Stimulated activated CD4-positive, alpha-beta T cell treated with anti-CD3 and anti-CD28 coated beads, Interleukin-2, amount 100 ng/mL, for 48 hours (primary cell): Measurements from ENCODE around the gene TSC2.

ENCODE experiments used
- DNase-seq, 2 donors: peaks; one replicate each; pipeline ENCODE4 v3.0.0-alpha.2; 2020

The TSC2 gene

GRCh38 chr16:2047330-2048115, at the start of gene TSC2, which contains the start of gene NTHL1:
Gene TSC2, plus strand, starts transcription at chr16:2047985. Its CDS starts 631 bp downstream, at chr16:2048616.
Gene NTHL1, minus strand, starts transcription at chr16:2047834. Its CDS starts 11 bp downstream, at chr16:2047823.
- DNase-seq, result peak; percentile 91 to 92

- DNase-seq, result no peak
These were observed 49.4 kb upstream of the TSC2 start for GRCh38 chr16:1998360-1998835.

- DNase-seq, result no peak
These were observed 48.7 kb upstream of the TSC2 start for GRCh38 chr16:1998852-1999801.

DNA sequence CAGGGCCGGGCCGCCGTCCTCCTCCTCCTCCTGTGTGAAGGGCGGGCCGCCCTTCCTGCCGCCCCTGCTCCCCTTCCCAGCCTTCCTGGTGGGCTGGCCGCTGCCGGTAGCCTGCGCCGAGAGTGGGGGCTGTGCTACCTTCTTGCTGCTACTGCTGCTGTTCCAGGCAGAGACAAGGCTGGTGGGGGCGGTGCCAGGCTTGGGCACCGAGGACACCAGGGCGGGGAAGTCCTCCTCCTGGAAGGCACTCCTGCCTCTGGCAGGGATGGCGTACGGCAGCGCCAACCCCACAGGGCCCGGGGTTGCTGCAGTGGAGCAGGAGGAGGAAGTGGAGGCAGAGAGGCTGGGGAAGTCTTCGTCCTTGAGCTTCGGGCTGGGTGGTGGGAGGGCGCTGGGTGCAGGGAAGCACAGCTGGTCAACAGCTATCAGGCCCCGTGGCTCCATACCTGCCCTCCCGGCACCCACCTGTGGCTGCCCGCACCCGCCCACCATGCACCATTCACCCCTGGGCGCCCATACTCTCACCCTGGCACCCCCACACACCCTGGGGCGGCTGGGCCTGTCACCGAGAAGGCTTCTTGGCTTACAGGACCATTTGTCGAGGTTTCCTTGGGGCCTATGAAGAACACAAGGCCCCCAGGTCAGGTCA, 47.8 kb upstream of the TSC2 start:
- DNase-seq, result no peak

GRCh38 chr16:2001035-2001434, 46.8 kb upstream of the TSC2 start:
- DNase-seq, result no peak

GRCh38 chr16:2001456-2002355, 46.1 kb upstream of the TSC2 start:
- DNase-seq, result no peak

- no peak for DNase-seq
These were observed 45.2 kb upstream of the TSC2 start for GRCh38 chr16:2002406-2003230.

GRCh38 chr16:2003231-2003826, 44.5 kb upstream of the TSC2 start:
- no peak for DNase-seq

- DNase-seq, result peak; percentile 90 to 91
These were observed 43.8 kb upstream of the TSC2 start for GRCh38 chr16:2003827-2004641.

DNA sequence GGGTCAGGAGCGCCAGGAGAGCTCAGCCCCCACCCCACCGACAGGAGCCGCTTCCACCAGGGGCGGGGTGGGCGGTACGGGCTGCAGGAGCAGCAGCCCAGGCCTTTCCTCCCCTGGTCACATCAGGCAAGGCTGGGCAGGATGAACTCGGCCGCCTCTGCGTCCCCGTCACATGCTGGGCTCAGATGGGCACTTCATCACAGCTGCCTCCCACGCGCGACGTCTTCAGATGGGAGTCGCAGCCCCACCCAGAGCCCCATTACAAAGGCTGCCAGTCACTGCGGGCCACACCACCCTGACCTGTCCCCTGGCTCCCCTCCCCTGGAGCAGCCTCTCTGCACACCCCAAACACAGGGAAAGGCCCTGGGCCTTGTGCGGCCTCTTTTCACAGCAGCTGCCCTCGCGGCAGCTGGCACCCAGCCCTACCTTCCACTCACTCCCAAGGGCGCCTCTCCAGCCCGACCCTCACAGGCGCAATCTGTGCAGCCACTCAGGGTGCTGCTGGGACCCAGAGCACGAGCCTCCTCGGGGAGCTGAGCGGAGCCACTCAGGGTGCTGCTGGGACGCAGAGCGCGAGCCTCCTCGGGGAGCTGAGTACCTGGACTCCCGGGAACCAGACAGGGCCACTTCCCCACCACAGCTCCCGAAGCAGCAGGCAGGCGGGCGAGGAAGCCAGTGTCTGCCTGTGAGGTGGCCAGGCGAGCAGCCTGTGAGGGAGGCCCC, 42.8 kb upstream of the TSC2 start:
- DNase-seq, result no peak

DNA sequence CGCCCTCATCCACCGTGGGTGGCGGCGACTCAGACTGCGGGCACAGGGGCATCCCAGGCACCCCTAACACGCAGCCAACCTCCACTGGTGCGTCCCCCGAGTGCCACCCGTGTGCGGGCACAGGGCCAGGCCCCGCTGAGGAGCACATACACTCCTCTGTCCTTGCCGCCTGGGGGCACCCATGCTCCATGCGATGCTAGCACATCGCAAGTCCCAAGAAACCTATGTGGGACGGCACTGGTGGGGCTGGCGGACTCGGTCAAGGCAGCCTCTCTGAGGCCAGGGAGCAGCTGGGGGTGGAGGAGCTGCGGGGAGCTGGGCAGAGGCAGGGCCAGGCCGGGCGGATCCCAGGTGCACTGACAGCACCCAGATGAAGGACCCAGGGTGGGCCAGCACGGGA, 42.1 kb upstream of the TSC2 start:
- no peak for DNase-seq

DNA sequence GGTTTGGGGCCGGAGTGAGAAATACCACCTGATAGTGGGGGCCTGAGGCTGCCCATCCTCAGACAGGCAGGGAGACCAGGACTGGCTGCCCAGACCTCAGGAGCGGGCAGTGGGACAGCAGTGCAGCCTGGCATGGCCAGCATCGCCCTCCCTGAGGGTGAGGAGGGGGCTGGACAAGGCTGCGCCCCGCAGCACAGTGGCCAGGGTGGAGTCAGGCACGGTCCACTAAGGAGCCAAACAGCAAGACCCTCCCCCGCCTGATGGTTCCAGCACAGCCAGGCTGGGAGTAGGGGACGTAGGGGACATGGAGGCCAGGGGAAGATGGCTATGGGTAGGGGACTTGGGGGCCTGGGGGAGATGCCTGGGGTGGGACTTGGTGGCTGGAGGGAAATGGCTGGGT, 41.5 kb upstream of the TSC2 start:
- DNase-seq, result no peak

DNA sequence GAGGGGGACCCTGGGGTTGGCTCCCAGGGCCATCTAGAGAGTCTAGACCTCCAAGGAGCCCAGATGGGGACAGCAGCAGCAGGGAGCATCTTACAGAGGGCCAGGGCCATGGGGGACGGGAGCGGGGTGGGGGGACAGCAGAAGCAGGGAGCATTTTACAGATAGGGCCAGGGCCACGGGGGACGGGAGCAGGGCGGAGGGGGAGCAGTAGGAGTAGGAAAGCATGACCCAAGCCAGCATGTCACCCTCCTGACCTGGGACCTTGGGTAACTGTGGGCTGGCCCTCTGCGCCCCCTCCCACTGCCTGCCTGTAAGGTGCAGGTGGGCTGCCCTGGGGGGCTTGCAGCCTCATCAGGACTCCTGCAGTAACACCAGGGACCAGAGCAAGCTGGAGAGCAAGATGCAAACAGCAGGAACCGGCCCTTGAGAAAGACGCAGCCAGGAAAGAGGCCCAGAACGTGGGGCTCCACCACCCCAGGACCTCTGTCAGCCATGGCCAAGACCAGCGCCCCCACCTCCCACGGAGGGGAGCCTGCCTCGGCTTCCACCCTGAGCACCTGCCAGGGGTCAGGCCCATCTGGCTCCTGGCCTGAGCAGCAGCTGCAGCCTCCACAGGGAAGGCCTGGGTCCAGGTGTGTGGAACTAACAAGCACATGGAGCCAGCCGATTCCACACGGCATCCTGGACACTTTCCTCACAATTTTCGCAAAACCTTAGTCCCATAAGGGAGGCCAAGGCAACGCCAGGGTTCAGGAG, 40.5 kb upstream of the TSC2 start:
- no peak for DNase-seq

DNA sequence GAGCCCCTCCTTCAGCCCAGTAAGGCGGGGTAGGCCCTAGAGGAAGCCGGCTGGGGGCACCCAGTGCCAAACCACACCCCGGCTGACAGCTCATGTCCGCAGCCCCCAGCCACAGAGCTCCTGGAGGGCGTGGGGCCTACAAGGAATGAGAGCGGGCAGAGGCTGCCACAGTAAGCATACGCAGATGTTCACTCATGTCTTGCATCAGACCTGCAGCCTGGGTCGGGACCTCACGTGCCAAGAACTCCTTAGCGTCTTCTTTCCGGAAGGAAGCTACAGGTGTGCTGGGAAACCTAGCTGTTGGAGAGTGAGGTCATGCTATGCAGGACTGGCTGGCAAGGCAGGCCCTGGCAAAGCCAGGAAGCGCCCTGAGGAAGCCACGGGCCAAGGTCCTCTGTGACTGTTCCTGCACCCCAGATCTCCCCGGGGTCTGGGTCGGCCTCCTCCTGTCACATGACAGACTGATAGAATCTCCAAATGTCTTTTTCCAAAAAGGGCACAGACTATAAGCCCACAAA, 39.7 kb upstream of the TSC2 start:
- DNase-seq, result no peak

DNA sequence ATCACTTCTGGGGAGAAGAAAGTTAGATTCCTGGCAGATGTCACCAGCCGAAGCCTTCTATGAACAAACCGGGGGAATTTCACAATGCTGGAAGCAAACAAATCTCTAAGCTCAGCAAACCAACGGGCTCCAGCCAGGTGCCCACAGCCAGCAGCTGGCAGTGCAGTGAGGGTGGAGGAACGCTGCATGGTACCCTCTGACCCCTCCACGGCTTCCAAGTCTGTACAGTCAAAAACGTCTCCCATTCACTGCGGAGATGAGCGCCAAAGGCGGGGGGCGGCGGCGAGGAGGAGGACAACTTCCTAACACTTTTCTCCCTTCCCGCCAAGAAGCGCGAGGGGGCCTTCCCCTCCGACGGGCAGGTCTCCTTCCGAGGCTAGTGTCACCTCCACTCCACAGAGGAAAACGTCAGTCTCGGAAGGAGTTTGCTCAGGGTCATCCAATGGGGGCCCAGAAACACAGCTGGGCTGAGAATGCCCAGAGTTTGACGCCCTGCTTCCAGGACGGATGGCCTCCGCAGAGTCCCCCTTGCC, 39.1 kb upstream of the TSC2 start:
- no peak for DNase-seq

GRCh38 chr16:2009164-2009711, 38.5 kb upstream of the TSC2 start:
- DNase-seq, result no peak

- DNase-seq, result peak; percentile 69 to 73
These were observed 37.8 kb upstream of the TSC2 start, which contains the start of gene ZNF598 for GRCh38 chr16:2009791-2010510. Gene ZNF598, minus strand, starts transcription at chr16:2009821.
